Lung (tissue), 12 donors: ENCODE measurements around the gene COQ10B. TPM values are rescaled to one million over a fixed set of nuclear protein-coding genes. Genes with fewer than 3 reads are reported as not detected.
"Not testable (repeated sequence)": the region's sequence is repeated elsewhere in the genome, so short reads cannot be mapped to it uniquely, and the experiment has no call there.

Experiments
- ATAC-seq: fragments of 200-7000 bp; cut with Tn5 transposase; one replicate; pipeline ENCODE4 v1.9.1; 2020; ENCODE audit warnings: moderate number of reproducible peaks; ENCODE audit not compliant: insufficient read depth, low FRiP score
- DNase-seq, 3 donors: peaks; one replicate each; pipeline ENCODE4 v3.0.0-alpha.2; 2013 to 2017
- H3K27ac ChIP-seq, 2 donors: one replicate each; pipeline ENCODE4 v1.5.1; 2013; ENCODE audit warnings: mild to moderate bottlenecking in 2 of 2, moderate library complexity in 2 of 2, control low read depth in 1 of 2, inconsistent platforms in 1 of 2, low read depth in 1 of 2, low read length in 1 of 2
- H3K27me3 ChIP-seq, 3 donors: one replicate each; pipeline ENCODE4 v1.5.1; 2013; ENCODE audit warnings: low read length in 2 of 3; ENCODE audit not compliant: control insufficient read depth in 3 of 3, insufficient read depth in 3 of 3
- H3K36me3 ChIP-seq, 4 donors: one replicate each; pipeline ENCODE4 v1.5.1; 2013; ENCODE audit warnings: low read length in 4 of 4, mild to moderate bottlenecking in 1 of 4, moderate library complexity in 1 of 4; ENCODE audit not compliant: control insufficient read depth in 4 of 4, insufficient read depth in 4 of 4
- H3K4me1 ChIP-seq, 5 donors: one replicate each; pipeline ENCODE4 v1.5.1; 2013; ENCODE audit warnings: low read length in 5 of 5, mild to moderate bottlenecking in 2 of 5, moderate library complexity in 1 of 5; ENCODE audit not compliant: control insufficient read depth in 5 of 5, insufficient read depth in 5 of 5
- H3K4me3 ChIP-seq: one replicate; pipeline ENCODE4 v1.5.1; 2013; ENCODE audit warnings: mild to moderate bottlenecking, control low read depth, moderate library complexity
- H3K9ac ChIP-seq, 2 donors: one replicate each; pipeline ENCODE4 v1.5.1; 2013; ENCODE audit warnings: low read length in 2 of 2, control low read depth in 1 of 2; ENCODE audit not compliant: insufficient read depth in 1 of 2
- H3K9me3 ChIP-seq, 4 donors: one replicate each; pipeline ENCODE4 v1.5.1; 2013; ENCODE audit warnings: low read length in 3 of 4, mild to moderate bottlenecking in 1 of 4, moderate library complexity in 1 of 4; ENCODE audit not compliant: control insufficient read depth in 4 of 4, insufficient read depth in 3 of 4
- CTCF ChIP-seq: IDR thresholded peaks from 2 replicates; pipeline ENCODE4 v1.5.1; 2012; ENCODE audit warnings: mild to moderate bottlenecking; ENCODE audit errors: control extremely low read depth, extremely low read depth
- WGBS, 2 donors: extraction: QIAGEN DNeasy Blood & Tissue Kit; methylation state at CpG; one replicate each; pipeline ENCODE4 v1.1.7; 2013; 5-methylcytosine and 5-hydroxymethylcytosine counted together
- polyA plus RNA-seq, 2 donors: library from polyadenylated mRNA; stranded (reverse); fragments of 200-250 nt; gene quantifications; one replicate each; pipeline ENCODE4 v1.2.1, GENCODE V29; 2013
- total RNA-seq, 2 donors: library from RNA; depleted of rRNA in 1 of 2; stranded (reverse); fragments of >200 nt in 1 of 2; gene quantifications; one replicate each; pipeline ENCODE4 v1.2.1, GENCODE V29; 2014 to 2021
- donor health status: control.
- donor health status: control.
- donor health status: Bipolar disorder and iron deficiency.
- donor health status: healthy.
- donor health status: DM: yes; HTN: yes; CAD: no.

The COQ10B gene
- total and polyA plus RNA-seq, 4 donors = 13.3 to 26.8 (median 20.9) TPM

GRCh38 chr2:197431858-197432257 lies 21.5 kb upstream of the COQ10B start:
- peaks cover 4 to 24% (median 16%) of the 10 kb centered on the region in 5 donors for H3K4me1 ChIP-seq
- TF ChIP-seq CTCF = no peak
- H3K36me3 ChIP-seq = peaks cover 0 to 15% (median 2%) of the 10 kb centered on the region in 4 donors
- H3K27ac ChIP-seq = no peak overlapping the region
- ATAC-seq (no peak), DNase-seq (no peak)
- 63 to 64% methylated on average over 6 of the region's 6 CpGs for WGBS, 2 donors
- no peak overlapping the region for H3K9ac ChIP-seq
- no peaks in the 10 kb centered on the region for H3K27me3 ChIP-seq
- H3K9me3 ChIP-seq = no peaks in the 10 kb centered on the region
- no peak overlapping the region for H3K4me3 ChIP-seq

- Histone ChIP-seq H3K9ac (peak overlapping the region in 1 of 2 donors; percentile 99), H3K4me1 (peaks cover 4 to 24% (median 16%) of the 10 kb centered on the region in 5 donors), H3K36me3 (peaks cover 0 to 15% (median 2%) of the 10 kb centered on the region in 4 donors)
- ATAC-seq, H3K27me3 ChIP-seq, H3K27ac ChIP-seq, H3K4me3 ChIP-seq, DNase-seq, H3K9me3 ChIP-seq: not testable (repeated sequence)
- 66 to 67% methylated on average over 6 of the region's 6 CpGs for WGBS, 2 donors
Observed at GRCh38 chr2:197432527-197432926, 20.8 kb upstream of the COQ10B start.

GRCh38 chr2:197433780-197434438 lies 19.4 kb upstream of the COQ10B start:
- Histone ChIP-seq H3K27me3 (no peaks in the 10 kb centered on the region), H3K36me3 (peaks cover 0 to 12% (median 2%) of the 10 kb centered on the region in 4 donors), H3K4me1 (peaks cover 4 to 23% (median 12%) of the 10 kb centered on the region in 5 donors), H3K4me3 (peak overlapping the region; percentile 86), H3K9me3 (no peaks in the 10 kb centered on the region), H3K9ac (peak overlapping the region; percentile 99 to 100), H3K27ac (peak overlapping the region; percentile 93 to 97)
- no peak for ATAC-seq
- 1% methylated on average over 11 of the region's 11 CpGs for WGBS, 2 donors
- TF ChIP-seq CTCF = no peak
- DNase-seq = peak in 2 of 3 donors; percentile 24 to 48

GRCh38 chr2:197434541-197435513 lies 18.5 kb upstream of the COQ10B start, which contains the start of gene SF3B1:
Gene SF3B1 (minus strand): TSS chr2:197435028. CDS start chr2:197434999, 29 bp downstream.
- TF ChIP-seq CTCF = no peak
- Histone ChIP-seq H3K27ac (peak within 1 kb of the TSS; percentile 93 to 99), H3K4me3 (peak within 1 kb of the TSS; percentile 86), H3K9ac (peak within 1 kb of the TSS; percentile 99 to 100), H3K36me3 (peaks cover 0 to 7% (median 0%) of the 10 kb centered on the region in 4 donors), H3K4me1 (peaks cover 4 to 23% (median 12%) of the 10 kb centered on the region in 5 donors), H3K27me3 (no peaks in the 10 kb centered on the region), H3K9me3 (no peaks in the 10 kb centered on the region)
- 1% methylated on average over 74 of the region's 74 CpGs for WGBS, 2 donors
- ATAC-seq = peak; percentile 99
- peak; percentile 99 for DNase-seq
